Fibroblast of skin of abdomen (primary cell): ENCODE results near the gene IFRD2. TPM values are rescaled to one million over a fixed set of nuclear protein-coding genes. Genes with fewer than 3 reads are reported as not detected.
A peak's percentile ranks its signal among the peaks of the same experiment; 100 is the strongest.

Source experiments
- DNase-seq: peaks from one replicate; pipeline ENCODE4 v3.0.0-alpha.2; 2013
- polyA plus RNA-seq, 2 experiments: library from polyadenylated mRNA; unstranded; fragments of 120-200 nt; gene quantifications; one replicate each; pipeline ENCODE4 v1.2.1, GENCODE V29; 2013; ENCODE audit not compliant: insufficient read length in 2 of 2

The IFRD2 gene
- polyA plus RNA-seq (2013, experiment 1 of 2; ENCODE audit: insufficient read length), result 58.4 TPM
- polyA plus RNA-seq (2013, experiment 2 of 2; ENCODE audit: insufficient read length), result 58.4 TPM

GRCh38 chr3:50292159-50293078 lies at the start of gene IFRD2:
Gene IFRD2 (minus strand): TSS chr3:50292429. CDS start chr3:50292274, 155 bp downstream.
- DNase-seq, result peak; percentile 97

GRCh38 chr3:50341537-50341936 lies 49.3 kb upstream of the IFRD2 start:
- no peak for DNase-seq

GRCh38 chr3:50340448-50341329 lies 48.5 kb upstream of the IFRD2 start, which contains the start of gene RASSF1:
Gene RASSF1 (minus strand): TSS chr3:50340836. CDS start chr3:50340805, 31 bp downstream.
- peak; percentile 63 for DNase-seq

GRCh38 chr3:50340147-50340447 lies 47.9 kb upstream of the IFRD2 start:
- DNase-seq, result no peak

- peak; percentile 55 for DNase-seq
Measured at GRCh38 chr3:50339485-50340146, 47.4 kb upstream of the IFRD2 start.

- no peak for DNase-seq
Measured at GRCh38 chr3:50338965-50339364, 46.7 kb upstream of the IFRD2 start.

- peak; percentile 99 for DNase-seq
Measured at GRCh38 chr3:50337175-50337861, 45.1 kb upstream of the IFRD2 start.

GRCh38 chr3:50336452-50337174 lies 44.4 kb upstream of the IFRD2 start:
- no peak for DNase-seq

GRCh38 chr3:50334339-50335075 lies 42.3 kb upstream of the IFRD2 start:
- DNase-seq, result no peak

GRCh38 chr3:50333744-50334328 lies 41.6 kb upstream of the IFRD2 start:
- DNase-seq, result peak; percentile 35

GRCh38 chr3:50331364-50331907 lies 39.2 kb upstream of the IFRD2 start:
- no peak for DNase-seq

GRCh38 chr3:50330330-50330729 lies 38.1 kb upstream of the IFRD2 start:
- DNase-seq, result no peak

- peak; percentile 94 for DNase-seq
Measured at GRCh38 chr3:50327943-50328691, 35.9 kb upstream of the IFRD2 start, which contains the start of gene TUSC2. Gene TUSC2 (minus strand): TSS chr3:50328223. CDS start chr3:50328099, 124 bp downstream.

- no peak for DNase-seq
Measured at GRCh38 chr3:50327129-50327528, 34.9 kb upstream of the IFRD2 start.

GRCh38 chr3:50326182-50326541 lies 33.9 kb upstream of the IFRD2 start:
- DNase-seq, result no peak

- DNase-seq, result no peak
Measured at GRCh38 chr3:50325497-50326181, 33.4 kb upstream of the IFRD2 start.

GRCh38 chr3:50325113-50325480 lies 32.9 kb upstream of the IFRD2 start:
- DNase-seq, result no peak

GRCh38 chr3:50324351-50325112 lies 32.3 kb upstream of the IFRD2 start:
- peak; percentile 63 for DNase-seq
